NT2/D1 (cell line): Measurements from ENCODE around the gene INPP5D.

Source experiments
- YY1 ChIP-seq: IDR thresholded peaks from 2 replicates; pipeline ENCODE4 v1.6.1; 2011; ENCODE audit not compliant: insufficient read length, insufficient read depth
- ZNF274 ChIP-seq: IDR thresholded peaks from 2 replicates; pipeline ENCODE4 v1.6.1; 2011; ENCODE audit warnings: mild to moderate bottlenecking, low read depth, low read length

DNA sequence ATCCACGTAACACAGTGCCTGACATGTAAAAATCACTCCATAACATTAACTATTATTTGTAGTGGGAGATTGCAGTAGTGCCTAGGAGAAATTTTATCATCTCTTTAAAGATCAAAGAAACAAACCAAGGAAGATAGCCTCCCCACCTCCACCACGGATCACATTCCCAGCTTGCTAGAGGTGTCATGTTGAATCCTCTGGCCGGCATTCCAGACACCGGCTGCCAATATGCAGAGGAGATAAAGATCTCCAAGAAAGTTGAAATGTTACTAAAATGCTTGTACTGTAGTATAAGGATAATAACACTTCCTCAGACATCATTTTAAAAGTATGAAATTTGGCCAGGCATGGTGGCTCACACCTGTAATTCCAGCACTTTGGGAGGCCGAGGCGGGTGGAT, 185.3 kb downstream of the INPP5D start:
- TF ChIP-seq ZNF274 (no peak), YY1 (no peak)
